ENCODE data around the gene TREM2.
A peak's percentile ranks its signal among the peaks of the same experiment; 100 is the strongest.

The TREM2 gene

GRCh38 chr6:41197234-41197633 lies 34.3 kb upstream of the TREM2 start:
- TF ChIP-seq CTCF (IDR thresholded peaks at IDR 0.05; ENCODE audit: poor library complexity, severe bottlenecking): no peak
- no peak for ATAC-seq (ENCODE audit: low read depth)
- Histone ChIP-seq H3K4me3 (ENCODE audit: severe bottlenecking) (no peak overlapping the region), H3K27ac (ENCODE audit: poor library complexity, severe bottlenecking) (no peak overlapping the region), H3K36me3 (ENCODE audit: low read depth) (no peaks in the 10 kb centered on the region), H3K27me3 (ENCODE audit: insufficient read depth, poor library complexity, severe bottlenecking) (peaks cover 5% of the 10 kb centered on the region), H3K4me1 (ENCODE audit: insufficient read depth, poor library complexity, severe bottlenecking) (no peaks in the 10 kb centered on the region), H3K9me3 (ENCODE audit: severe bottlenecking) (no peaks in the 10 kb centered on the region)
- no peak for DNase-seq (ENCODE audit: low spot score)

GRCh38 chr6:41194386-41194785 lies 31.5 kb upstream of the TREM2 start:
- ATAC-seq (ENCODE audit: low read depth) (no peak), DNase-seq (ENCODE audit: low spot score) (no peak)
- no peak for TF ChIP-seq CTCF (IDR thresholded peaks at IDR 0.05; ENCODE audit: poor library complexity, severe bottlenecking)
- H3K4me1 ChIP-seq (ENCODE audit: insufficient read depth, poor library complexity, severe bottlenecking): no peaks in the 10 kb centered on the region
- H3K27ac ChIP-seq (ENCODE audit: poor library complexity, severe bottlenecking): no peak overlapping the region
- no peak overlapping the region for H3K4me3 ChIP-seq (ENCODE audit: severe bottlenecking)
- H3K36me3 ChIP-seq (ENCODE audit: low read depth): no peaks in the 10 kb centered on the region
- H3K27me3 ChIP-seq (ENCODE audit: insufficient read depth, poor library complexity, severe bottlenecking): peaks cover 5% of the 10 kb centered on the region
- no peaks in the 10 kb centered on the region for H3K9me3 ChIP-seq (ENCODE audit: severe bottlenecking)

- Histone ChIP-seq H3K36me3 (ENCODE audit: low read depth) (no peaks in the 10 kb centered on the region), H3K9me3 (ENCODE audit: severe bottlenecking) (no peaks in the 10 kb centered on the region), H3K4me1 (ENCODE audit: insufficient read depth, poor library complexity, severe bottlenecking) (no peaks in the 10 kb centered on the region), H3K27ac (ENCODE audit: poor library complexity, severe bottlenecking) (no peak overlapping the region), H3K27me3 (ENCODE audit: insufficient read depth, poor library complexity, severe bottlenecking) (peaks cover 5% of the 10 kb centered on the region), H3K4me3 (ENCODE audit: severe bottlenecking) (no peak overlapping the region)
- DNase-seq (ENCODE audit: low spot score): no peak
- no peak for TF ChIP-seq CTCF (IDR thresholded peaks at IDR 0.05; ENCODE audit: poor library complexity, severe bottlenecking)
- no peak for ATAC-seq (ENCODE audit: low read depth)
Observed at GRCh38 chr6:41193884-41194283, 31.0 kb upstream of the TREM2 start.

GRCh38 chr6:41193171-41193734 lies 30.3 kb upstream of the TREM2 start:
- Histone ChIP-seq H3K4me1 (ENCODE audit: insufficient read depth, poor library complexity, severe bottlenecking) (no peaks in the 10 kb centered on the region), H3K36me3 (ENCODE audit: low read depth) (no peaks in the 10 kb centered on the region), H3K27me3 (ENCODE audit: insufficient read depth, poor library complexity, severe bottlenecking) (peaks cover 5% of the 10 kb centered on the region), H3K27ac (ENCODE audit: poor library complexity, severe bottlenecking) (no peak overlapping the region), H3K9me3 (ENCODE audit: severe bottlenecking) (no peaks in the 10 kb centered on the region), H3K4me3 (ENCODE audit: severe bottlenecking) (no peak overlapping the region)
- ATAC-seq (ENCODE audit: low read depth) (no peak), DNase-seq (ENCODE audit: low spot score) (no peak)
- TF ChIP-seq CTCF (IDR thresholded peaks at IDR 0.05; ENCODE audit: poor library complexity, severe bottlenecking): no peak

GRCh38 chr6:41191569-41191968 lies 28.7 kb upstream of the TREM2 start:
- no peaks in the 10 kb centered on the region for H3K4me1 ChIP-seq (ENCODE audit: insufficient read depth, poor library complexity, severe bottlenecking)
- ATAC-seq (ENCODE audit: low read depth) (no peak; the same call in 2 of the 3 replicates), DNase-seq (ENCODE audit: low spot score) (no peak)
- H3K4me3 ChIP-seq (ENCODE audit: severe bottlenecking): no peak overlapping the region
- H3K27me3 ChIP-seq (ENCODE audit: insufficient read depth, poor library complexity, severe bottlenecking): peaks cover 5% of the 10 kb centered on the region
- TF ChIP-seq CTCF (IDR thresholded peaks at IDR 0.05; ENCODE audit: poor library complexity, severe bottlenecking): peak; percentile 16
- H3K36me3 ChIP-seq (ENCODE audit: low read depth): no peaks in the 10 kb centered on the region
- no peak overlapping the region for H3K27ac ChIP-seq (ENCODE audit: poor library complexity, severe bottlenecking)
- H3K9me3 ChIP-seq (ENCODE audit: severe bottlenecking): no peaks in the 10 kb centered on the region

Data from RWPE2 (cell line).